ENCODE results near the gene DOCK2. TPM values are rescaled to one million over a fixed set of nuclear protein-coding genes. Genes with fewer than 3 reads are reported as not detected.

Gene DOCK2
- total and polyA plus RNA-seq, 9 of the 15 experiments (the other 6 are each of a cell fraction or from before 2014, with no cell fraction given) = 4.5 to 42.6 (median 20.5) TPM

GRCh38 chr5:169637085-169637548 is at the start of gene DOCK2 (continued):
- TF ChIP-seq, protein P1, sequence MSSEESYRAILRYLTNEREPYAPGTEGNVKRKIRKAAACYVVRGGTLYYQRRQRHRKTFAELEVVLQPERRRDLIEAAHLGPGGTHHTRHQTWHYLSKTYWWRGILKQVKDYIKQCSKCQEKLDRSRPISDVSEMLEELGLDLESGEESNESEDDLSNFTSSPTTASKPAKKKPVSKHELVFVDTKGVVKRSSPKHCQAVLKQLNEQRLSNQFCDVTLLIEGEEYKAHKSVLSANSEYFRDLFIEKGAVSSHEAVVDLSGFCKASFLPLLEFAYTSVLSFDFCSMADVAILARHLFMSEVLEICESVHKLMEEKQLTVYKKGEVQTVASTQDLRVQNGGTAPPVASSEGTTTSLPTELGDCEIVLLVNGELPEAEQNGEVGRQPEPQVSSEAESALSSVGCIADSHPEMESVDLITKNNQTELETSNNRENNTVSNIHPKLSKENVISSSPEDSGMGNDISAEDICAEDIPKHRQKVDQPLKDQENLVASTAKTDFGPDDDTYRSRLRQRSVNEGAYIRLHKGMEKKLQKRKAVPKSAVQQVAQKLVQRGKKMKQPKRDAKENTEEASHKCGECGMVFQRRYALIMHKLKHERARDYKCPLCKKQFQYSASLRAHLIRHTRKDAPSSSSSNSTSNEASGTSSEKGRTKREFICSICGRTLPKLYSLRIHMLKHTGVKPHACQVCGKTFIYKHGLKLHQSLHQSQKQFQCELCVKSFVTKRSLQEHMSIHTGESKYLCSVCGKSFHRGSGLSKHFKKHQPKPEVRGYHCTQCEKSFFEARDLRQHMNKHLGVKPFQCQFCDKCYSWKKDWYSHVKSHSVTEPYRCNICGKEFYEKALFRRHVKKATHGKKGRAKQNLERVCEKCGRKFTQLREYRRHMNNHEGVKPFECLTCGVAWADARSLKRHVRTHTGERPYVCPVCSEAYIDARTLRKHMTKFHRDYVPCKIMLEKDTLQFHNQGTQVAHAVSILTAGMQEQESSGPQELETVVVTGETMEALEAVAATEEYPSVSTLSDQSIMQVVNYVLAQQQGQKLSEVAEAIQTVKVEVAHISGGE (CRISPR knock-in tag; IDR thresholded peaks at IDR 0.05) = no peak; a peak in 1 of 6 replicates
- TF ChIP-seq ZNF766 (CRISPR knock-in tag; conservative IDR thresholded peaks at IDR 0.05) = no peak
- TF ChIP-seq ZBTB1 (CRISPR knock-in tag; IDR thresholded peaks at IDR 0.05; ENCODE audit: borderline replicate concordance, low read depth) = no peak; the same call in 1 of the 2 replicates
- TF ChIP-seq FUS (optimal IDR thresholded peaks at IDR 0.05; ENCODE audit: low read depth, low read length) = no peak
- TF ChIP-seq GATAD2A (IDR thresholded peaks at IDR 0.05) = no peak
- TF ChIP-seq FOXK2 (conservative IDR thresholded peaks at IDR 0.05 in 1 of 2, IDR thresholded peaks at IDR 0.05 in 1 of 2; ENCODE audit: low read depth in 2 of 2) = no peak
- no peak for TF ChIP-seq TAF7 (tag; IDR thresholded peaks at IDR 0.05)
- no peak for TF ChIP-seq ZNF444 (CRISPR knock-in tag; IDR thresholded peaks at IDR 0.05)
- no peak for TF ChIP-seq ZBTB7A (IDR thresholded peaks at IDR 0.05; ENCODE audit: borderline replicate concordance, control insufficient read depth, low read depth, low read length)
- no peak for TF ChIP-seq SNIP1 (IDR thresholded peaks at IDR 0.05; ENCODE audit: low read depth)
- no peak for TF ChIP-seq ATF1 (CRISPR knock-in tag; IDR thresholded peaks at IDR 0.05)
- TF ChIP-seq ATF1 (tag; IDR thresholded peaks at IDR 0.05) = no peak
- TF ChIP-seq E2F5 (CRISPR knock-in tag; IDR thresholded peaks at IDR 0.05) = 0 out of 2 replicates have a peak, but pooled peaks have one; percentile 74
- TF ChIP-seq TFAP4 (CRISPR knock-in tag; IDR thresholded peaks at IDR 0.05; ENCODE audit: borderline replicate concordance) = no peak
- peak; percentile 46 for TF ChIP-seq KDM5B (IDR thresholded peaks at IDR 0.05; ENCODE audit: insufficient replicate concordance, low read depth, low read length)
- TF ChIP-seq ZNF79 (CRISPR knock-in tag; IDR thresholded peaks at IDR 0.05; ENCODE audit: low read depth) = no peak
- no peak for TF ChIP-seq NFE2L1 (tag; IDR thresholded peaks at IDR 0.05; ENCODE audit: borderline replicate concordance, low read depth)
- no peak for TF ChIP-seq U2AF1 (optimal IDR thresholded peaks at IDR 0.05; ENCODE audit: low read depth, low read length)
- no peak for TF ChIP-seq FOXA3 (CRISPR knock-in tag; conservative IDR thresholded peaks at IDR 0.05 in 1 of 2, IDR thresholded peaks at IDR 0.05 in 1 of 2)
- no peak for TF ChIP-seq THRA (IDR thresholded peaks at IDR 0.05)
- peak; percentile 39; the same call in 1 of the 2 replicates for TF ChIP-seq NR4A1 (CRISPR knock-in tag; IDR thresholded peaks at IDR 0.05)
- TF ChIP-seq NR4A1 (tag; IDR thresholded peaks at IDR 0.05) = no peak
- TF ChIP-seq RBM17 (IDR thresholded peaks at IDR 0.05; ENCODE audit: borderline replicate concordance, low read depth, low read length) = no peak

Measured in K562 (cell line).